H7 (cell line): ENCODE data around the gene LHFPL2. TPM values are rescaled to one million over a fixed set of nuclear protein-coding genes. Genes with fewer than 3 reads are reported as not detected.

Source experiments
- DNase-seq: peaks from one replicate; pipeline ENCODE4 v3.0.0; 2012
- H3K27me3 ChIP-seq: 2 replicates; pipeline ENCODE4 v1.6.0; 2011; ENCODE audit warnings: mild to moderate bottlenecking, low read length; ENCODE audit not compliant: control insufficient read depth, insufficient read depth
- H3K36me3 ChIP-seq: replicated peaks from 2 replicates; pipeline ENCODE4 v1.5.1; 2011; ENCODE audit warnings: low read length; ENCODE audit not compliant: control insufficient read depth, insufficient read depth
- H3K4me3 ChIP-seq: 2 replicates; pipeline ENCODE4 v1.5.1; 2011; ENCODE audit warnings: low read depth, mild to moderate bottlenecking, control low read depth, low read length, moderate library complexity; ENCODE audit not compliant: insufficient read depth
- total RNA-seq: library from RNA; depleted of rRNA; stranded (reverse); fragments of >200 nt; shearing (Covaris generic); gene quantifications from 2 replicates; pipeline ENCODE4 v1.2.3, GENCODE V29; 2014

Gene LHFPL2
- total RNA-seq, 1 experiment from 2014 or later: 28.7 TPM

DNA sequence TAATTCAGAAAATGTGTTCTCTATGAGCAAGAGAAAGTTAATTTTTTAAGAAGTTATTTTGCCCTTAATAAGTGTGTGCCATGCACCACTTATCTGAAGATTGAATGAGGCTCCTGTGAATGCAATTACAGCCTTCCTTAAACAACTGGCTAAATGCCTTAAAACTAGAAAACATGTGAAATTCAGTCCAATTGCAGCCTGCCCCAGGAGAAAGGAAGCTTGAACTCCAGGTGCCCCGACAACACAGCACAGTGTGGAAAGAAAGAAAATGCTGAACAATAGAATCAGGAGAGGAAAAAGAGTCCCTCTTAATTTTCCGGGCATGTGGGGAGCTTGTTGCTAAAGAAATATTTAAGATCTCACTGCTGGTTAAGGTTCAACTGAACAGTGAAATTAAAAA is 8.8 kb downstream of the LHFPL2 start:
- DNase-seq: no peak
- no peaks in the 10 kb centered on the region for H3K36me3 ChIP-seq
- H3K27me3 ChIP-seq: no peaks in the 10 kb centered on the region
- no peak overlapping the region for H3K4me3 ChIP-seq

DNA sequence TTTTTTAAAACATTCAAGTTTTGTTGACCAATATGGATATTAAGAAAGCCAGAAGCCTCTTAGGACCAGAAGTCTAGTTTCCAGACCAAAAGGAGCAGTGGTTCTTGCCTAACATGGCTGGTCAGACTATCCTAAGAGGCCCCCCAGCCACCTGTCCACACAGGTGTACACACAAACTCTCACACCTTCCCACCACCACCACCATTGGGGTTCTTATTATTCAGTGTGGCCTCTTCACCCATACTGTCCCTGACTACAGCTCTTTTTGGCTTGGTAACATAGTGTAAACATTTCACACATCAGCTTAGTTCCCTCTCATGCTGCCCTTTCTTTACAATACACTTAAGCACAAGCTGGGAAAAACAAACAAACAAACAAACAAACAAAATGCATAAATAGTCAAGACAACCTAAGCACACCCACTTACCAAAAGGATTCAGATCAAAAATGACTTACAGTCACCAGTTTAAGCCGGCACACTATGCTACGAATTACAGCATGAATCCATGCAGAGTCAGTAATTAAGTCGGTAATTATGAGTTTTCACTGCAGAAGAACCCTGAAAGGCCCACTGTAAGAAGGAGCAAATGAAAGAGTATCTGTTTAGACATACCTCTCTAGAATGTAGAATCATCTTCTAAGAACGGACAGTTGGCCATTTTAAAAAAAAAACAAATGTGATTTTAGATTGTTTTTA is 9.5 kb downstream of the LHFPL2 start:
- no peak overlapping the region for H3K4me3 ChIP-seq
- no peaks in the 10 kb centered on the region for H3K36me3 ChIP-seq

DNA sequence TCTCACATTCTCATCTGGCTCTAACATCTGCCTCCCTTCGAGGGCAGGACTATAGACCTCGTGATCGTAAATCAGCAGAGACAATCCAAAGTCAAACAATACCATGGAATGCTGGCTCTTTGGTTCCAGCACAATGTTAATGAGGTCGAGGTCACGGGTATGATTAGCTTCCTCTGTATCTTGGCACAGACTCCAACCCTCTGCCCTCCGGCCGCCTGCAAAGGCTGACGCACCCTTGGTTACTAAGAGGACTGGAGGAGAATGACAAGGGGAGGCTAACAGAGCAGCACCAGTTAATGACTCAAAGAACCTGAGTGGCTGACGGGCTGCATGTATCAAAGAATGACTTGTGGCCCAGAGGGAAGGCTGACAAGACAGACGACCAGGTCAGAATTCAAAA is 10.1 kb downstream of the LHFPL2 start:
- DNase-seq: no peak
- Histone ChIP-seq H3K36me3 (no peaks in the 10 kb centered on the region; the same call in 1 of the 2 replicates), H3K27me3 (no peaks in the 10 kb centered on the region), H3K4me3 (no peak overlapping the region)

More for the DNA sequence above, 9.5 kb downstream of the LHFPL2 start:
- DNase-seq: no peak
- no peaks in the 10 kb centered on the region for H3K27me3 ChIP-seq

DNA sequence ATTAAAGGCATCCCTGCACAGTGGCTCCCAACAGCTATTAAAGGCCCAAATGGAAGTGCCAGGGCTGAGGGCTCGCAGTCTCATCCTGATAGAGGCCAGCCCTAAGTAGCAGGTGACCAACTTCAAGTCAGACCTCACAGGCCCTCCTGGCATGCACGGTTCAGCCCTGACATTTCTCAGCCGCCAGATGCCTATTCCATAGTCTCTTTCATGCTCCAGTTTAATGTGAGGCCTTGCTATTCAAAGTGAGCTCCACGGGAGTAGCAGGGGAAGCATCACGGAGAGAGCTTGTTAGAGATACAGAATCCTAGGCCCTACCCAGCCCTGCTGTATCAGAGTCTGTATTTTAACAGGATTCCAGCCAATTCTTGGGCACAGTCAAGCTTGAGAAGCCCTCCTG is 11.1 kb downstream of the LHFPL2 start:
- Histone ChIP-seq H3K27me3 (no peaks in the 10 kb centered on the region), H3K4me3 (no peak overlapping the region), H3K36me3 (peaks cover 6% of the 10 kb centered on the region)
- DNase-seq: no peak

DNA sequence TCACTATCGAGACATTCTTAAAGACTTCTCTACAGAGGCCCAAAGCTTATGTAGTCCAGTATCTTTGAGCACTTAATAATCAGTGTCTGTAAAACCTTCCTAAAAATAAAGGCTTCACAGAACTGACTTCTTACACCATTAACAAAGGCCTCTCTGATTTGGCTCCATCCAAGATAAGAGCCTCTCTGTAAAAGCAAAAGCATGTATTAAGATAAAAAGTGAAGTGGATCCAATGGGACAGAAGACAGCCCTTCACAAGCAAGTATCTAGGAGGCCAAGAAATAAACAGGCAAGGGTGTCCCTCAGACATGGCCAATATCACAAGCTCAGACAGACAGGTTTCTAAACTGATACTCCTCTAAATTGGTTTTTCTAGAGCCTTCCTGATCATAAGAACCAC is 11.9 kb downstream of the LHFPL2 start:
- no peaks in the 10 kb centered on the region for H3K27me3 ChIP-seq
- DNase-seq: no peak
- H3K4me3 ChIP-seq: no peak overlapping the region
- H3K36me3 ChIP-seq: peaks cover 7% of the 10 kb centered on the region

DNA sequence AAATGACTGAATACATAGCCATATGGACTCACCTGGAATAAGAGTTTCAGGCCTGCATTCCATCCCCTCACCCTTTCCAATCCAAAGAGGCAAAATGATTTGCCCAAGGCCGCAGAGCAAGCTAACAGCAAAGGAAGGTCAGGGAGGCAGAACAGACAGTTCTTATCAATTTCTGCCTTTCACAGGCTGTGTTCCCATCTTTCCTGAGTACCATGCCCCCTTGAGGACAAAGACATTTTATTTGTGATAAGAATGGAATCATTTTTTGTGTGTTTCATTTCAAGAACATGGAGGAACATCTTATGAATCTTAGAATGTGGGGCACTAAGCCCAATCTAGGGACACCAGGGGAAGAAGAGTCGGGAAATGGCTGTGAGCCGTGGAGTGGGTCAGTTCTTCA is 13.9 kb downstream of the LHFPL2 start:
- DNase-seq: no peak
- peaks cover 17% of the 10 kb centered on the region for H3K36me3 ChIP-seq
- no peaks in the 10 kb centered on the region for H3K27me3 ChIP-seq
- H3K4me3 ChIP-seq: no peak overlapping the region

DNA sequence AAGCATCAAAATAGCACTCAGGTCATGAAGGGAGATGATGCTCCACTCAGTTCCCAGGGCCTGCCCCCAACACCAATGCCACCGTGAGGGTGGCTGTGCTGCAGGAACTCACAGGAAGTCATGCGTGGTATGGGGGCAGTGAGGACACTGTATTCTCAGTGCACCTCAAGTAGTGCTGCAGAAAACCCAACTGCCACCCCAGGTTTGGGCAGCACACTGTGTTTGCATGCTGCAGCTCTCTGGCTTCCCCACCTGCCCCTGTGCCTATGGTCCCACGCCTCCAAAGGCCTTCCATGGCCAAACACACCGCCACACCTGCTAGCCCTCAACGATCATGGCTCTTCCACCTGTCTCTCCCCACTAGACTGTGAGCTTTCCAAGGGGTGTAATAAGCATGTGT is 14.3 kb downstream of the LHFPL2 start:
- Histone ChIP-seq H3K4me3 (no peak overlapping the region), H3K36me3 (peaks cover 20% of the 10 kb centered on the region), H3K27me3 (no peaks in the 10 kb centered on the region)
- no peak for DNase-seq

DNA sequence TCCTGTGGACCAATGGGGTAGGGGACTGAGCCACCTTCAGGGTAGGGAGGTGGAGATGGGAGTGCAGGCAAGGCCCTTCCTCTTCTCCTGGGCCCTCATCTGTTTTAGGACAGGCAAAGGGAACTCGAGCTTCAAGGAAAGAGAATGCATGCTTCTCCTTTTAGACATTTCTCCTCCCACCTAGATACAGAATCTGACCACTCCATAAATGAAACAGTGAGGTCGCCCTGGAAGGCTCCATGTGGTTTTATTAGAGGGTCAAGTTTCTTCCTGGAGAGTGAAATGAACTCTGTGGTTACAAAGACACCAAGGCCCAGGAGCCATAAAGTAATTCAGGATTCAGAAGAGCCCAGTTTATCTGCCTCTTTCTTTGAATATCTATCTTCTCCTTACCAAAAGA is 14.9 kb downstream of the LHFPL2 start:
- H3K4me3 ChIP-seq: no peak overlapping the region
- H3K36me3 ChIP-seq: peaks cover 20% of the 10 kb centered on the region
- H3K27me3 ChIP-seq: no peaks in the 10 kb centered on the region
- DNase-seq: no peak

DNA sequence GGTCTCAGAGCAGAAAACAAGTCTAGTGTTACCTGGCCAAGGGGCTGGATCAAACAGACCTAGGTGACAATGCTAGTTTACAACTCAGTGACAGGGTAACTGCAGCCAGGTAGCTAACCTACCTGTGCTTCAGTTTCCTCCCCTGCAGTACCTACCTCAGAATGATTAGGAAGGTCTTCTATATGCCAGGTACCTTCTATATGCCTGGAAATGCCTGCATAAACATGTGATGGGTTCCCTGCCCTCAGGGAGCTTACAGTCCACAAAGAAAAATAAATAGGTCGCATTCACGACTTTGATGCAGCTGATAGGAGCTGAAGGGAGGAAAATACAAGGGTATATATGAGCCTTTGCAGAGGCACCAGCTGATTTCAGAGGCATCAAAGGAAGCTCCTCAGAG is 16.1 kb downstream of the LHFPL2 start:
- Histone ChIP-seq H3K27me3 (no peaks in the 10 kb centered on the region), H3K4me3 (no peak overlapping the region), H3K36me3 (peaks cover 20% of the 10 kb centered on the region)
- no peak for DNase-seq

DNA sequence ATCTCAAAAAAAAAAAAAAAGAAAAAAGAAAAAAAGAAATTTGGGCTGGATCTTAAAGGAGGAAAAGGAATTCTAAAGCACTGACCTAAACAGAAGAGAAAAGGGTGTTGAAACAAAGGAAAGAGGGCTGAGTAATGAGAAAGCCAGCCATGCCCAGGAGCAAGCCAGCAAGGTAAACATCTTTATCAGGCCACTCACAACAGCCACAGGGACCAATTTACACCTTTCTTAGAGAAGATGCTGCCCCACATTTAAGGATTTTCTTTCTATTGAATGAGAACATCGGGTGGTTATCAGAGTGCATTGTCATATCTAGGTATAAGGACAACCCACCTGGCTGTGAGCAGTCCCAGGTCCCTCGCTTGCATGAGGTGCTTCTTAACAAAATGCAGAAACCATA is 16.6 kb downstream of the LHFPL2 start:
- H3K4me3 ChIP-seq: no peak overlapping the region
- DNase-seq: no peak
- no peaks in the 10 kb centered on the region for H3K27me3 ChIP-seq
- H3K36me3 ChIP-seq: peaks cover 20% of the 10 kb centered on the region

DNA sequence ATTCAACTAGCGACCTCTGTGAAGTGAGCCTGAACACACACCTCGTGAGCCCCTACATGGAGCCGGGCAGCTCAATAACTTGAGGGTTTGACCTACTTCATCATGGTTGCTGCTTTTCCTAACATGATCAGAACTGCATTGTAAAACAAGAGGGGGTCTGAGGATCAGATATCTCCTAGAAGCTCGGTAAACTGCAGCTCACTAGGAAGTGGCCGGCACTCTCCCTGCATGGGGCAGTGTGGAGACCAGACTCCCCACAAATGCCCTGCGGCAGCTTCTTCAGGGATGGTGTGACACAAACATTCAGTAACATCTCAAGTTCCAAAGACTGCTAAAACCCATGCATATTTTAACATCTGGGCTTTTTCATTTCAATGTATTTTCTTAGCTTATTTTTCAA is 18.5 kb downstream of the LHFPL2 start:
- Histone ChIP-seq H3K36me3 (peaks cover 20% of the 10 kb centered on the region), H3K27me3 (no peaks in the 10 kb centered on the region)
- no peak for DNase-seq

DNA sequence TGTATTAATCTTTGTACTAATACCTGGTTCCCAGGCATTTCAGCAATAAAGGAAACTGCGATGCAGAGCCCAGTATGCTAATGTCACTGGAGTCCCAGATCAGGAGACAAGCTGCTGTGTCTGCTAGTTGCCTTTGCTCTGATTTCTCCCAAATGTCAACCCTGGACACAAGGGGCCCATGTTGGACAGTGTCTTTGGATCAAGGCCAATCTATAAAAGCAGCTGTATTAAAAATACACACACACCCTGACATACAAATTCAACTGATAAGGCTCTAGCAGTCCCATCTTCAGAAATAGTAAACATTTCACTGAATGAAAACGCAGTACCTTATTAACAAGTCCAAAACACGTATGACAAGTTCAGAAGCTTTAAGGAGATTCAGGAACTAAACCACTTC is 18.9 kb downstream of the LHFPL2 start:
- H3K27me3 ChIP-seq: no peaks in the 10 kb centered on the region

More for the DNA sequence above, 18.5 kb downstream of the LHFPL2 start:
- no peak overlapping the region for H3K4me3 ChIP-seq

DNA sequence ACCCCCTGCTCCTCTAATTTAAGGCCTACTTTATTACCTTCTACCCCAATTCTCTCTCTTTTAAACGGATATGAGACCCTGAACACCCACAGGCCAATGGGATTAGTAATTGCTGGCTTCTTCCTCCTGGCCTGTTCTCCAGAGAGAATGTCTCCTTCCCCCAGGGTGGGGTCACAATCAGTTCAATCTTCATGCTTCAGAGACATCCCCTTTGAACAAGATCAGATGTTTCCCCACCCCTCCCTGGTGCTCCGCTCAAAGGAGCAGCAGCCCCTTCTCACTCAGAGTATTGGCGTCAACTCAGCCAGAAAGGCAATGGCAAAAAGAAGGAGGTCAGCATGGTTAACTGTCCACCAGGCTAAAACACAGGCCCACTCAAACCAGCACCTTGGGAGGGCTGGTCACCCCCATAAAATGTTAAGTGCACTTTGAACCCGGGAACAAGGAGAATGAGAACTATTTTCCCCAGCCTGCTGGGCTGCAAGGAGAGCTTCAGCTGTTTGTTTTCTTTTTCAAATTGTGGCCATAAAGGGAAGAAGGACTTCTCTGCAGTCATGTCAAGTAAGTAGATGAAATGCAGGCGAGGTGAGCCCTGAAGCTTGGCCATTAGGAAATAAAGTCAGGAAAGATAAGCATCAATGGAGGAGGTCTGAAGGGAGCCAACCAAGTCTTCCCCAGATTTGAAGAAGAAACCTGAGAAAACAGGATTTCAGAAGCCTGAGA is 20.1 kb downstream of the LHFPL2 start:
- DNase-seq: no peak
- H3K36me3 ChIP-seq: peaks cover 22% of the 10 kb centered on the region

More for the DNA sequence above, 18.9 kb downstream of the LHFPL2 start:
- peaks cover 20% of the 10 kb centered on the region for H3K36me3 ChIP-seq
- no peak for DNase-seq
- H3K4me3 ChIP-seq: no peak overlapping the region

DNA sequence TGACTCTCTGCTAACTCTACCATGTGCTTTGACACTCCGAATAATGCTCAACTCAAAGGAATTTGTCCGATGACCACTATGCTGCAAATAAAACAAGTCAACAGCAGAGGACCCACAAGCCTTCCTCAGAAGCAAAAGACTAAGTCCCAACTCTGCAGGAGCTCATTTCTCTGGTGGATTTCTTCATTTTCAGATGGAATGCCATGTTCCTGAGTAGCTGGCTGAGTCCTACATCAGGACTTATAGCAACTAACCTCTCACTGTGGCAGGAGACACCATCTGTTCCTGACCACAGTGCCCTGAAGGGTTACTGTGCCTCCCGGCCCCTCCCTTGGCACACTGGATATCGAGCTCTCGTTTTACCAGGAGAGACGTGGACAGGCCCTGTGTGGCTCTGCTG is 20.8 kb downstream of the LHFPL2 start:
- H3K4me3 ChIP-seq: no peak overlapping the region
- peaks cover 18% of the 10 kb centered on the region for H3K36me3 ChIP-seq
- no peak for DNase-seq
- H3K27me3 ChIP-seq: no peaks in the 10 kb centered on the region

More for the DNA sequence above, 20.1 kb downstream of the LHFPL2 start:
- Histone ChIP-seq H3K4me3 (no peak overlapping the region), H3K27me3 (no peaks in the 10 kb centered on the region)

DNA sequence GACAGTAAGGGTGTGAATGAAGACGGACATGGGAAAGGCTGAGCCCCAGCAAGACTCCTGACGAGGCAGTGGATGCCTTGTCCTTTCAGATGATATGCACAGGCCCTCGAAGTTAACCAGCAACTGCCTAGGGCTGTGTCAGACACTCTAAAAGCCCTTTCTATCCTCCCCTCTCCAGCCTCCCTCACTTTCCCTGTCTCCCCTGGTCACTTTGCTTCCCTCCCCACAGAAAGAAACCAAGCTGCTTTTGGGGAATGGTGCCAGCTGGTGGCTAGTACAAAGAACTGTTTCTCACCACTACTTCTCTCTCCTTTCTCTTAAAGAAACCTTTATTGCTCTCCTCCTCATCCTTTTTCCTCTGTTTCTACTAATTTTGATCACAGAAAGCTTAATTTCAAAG is 21.4 kb downstream of the LHFPL2 start:
- Histone ChIP-seq H3K4me3 (no peak overlapping the region), H3K36me3 (peaks cover 15% of the 10 kb centered on the region), H3K27me3 (no peaks in the 10 kb centered on the region)
- DNase-seq: peak; percentile 40
